A549 (cell line): ENCODE results near the gene RHBDF2. TPM values are rescaled to one million over a fixed set of nuclear protein-coding genes. Genes with fewer than 3 reads are reported as not detected.

Experiments used
- ATAC-seq, 2 experiments: fragments of 200-7000 bp in 1 of 2; fragments of >200 bp in 1 of 2; cut with Nextera tagmentation in 1 of 2; cut with Tn5 transposase in 1 of 2; 3 replicates each; pipeline versions ENCODE4 v1.8.0 to v1.9.1; 2018 to 2020; ENCODE audit warnings: mild to moderate bottlenecking in 1 of 2, moderate library complexity in 1 of 2
- CTCF ChIA-PET: fragments of 300-600 bp; sonication (Branson Sonifier 250); formaldehyde crosslinking; extraction: SDS; loops from one replicate; lab custom pipeline; 2021; ENCODE audit warnings: antibody characterized with exemption, inconsistent platforms; lab: Yijun Ruan, JAX
- POLR2A ChIA-PET: fragments of 350-600 bp; formaldehyde crosslinking; extraction: SDS; loops from one replicate; lab custom pipeline; 2021; ENCODE audit warnings: antibody characterized with exemption, inconsistent platforms; lab: Yijun Ruan, JAX
- DNase-seq, 2 experiments: peaks; one replicate each; pipeline versions ENCODE4 v3.0.0 to v3.0.0-alpha.2; 2011 to 2016; ENCODE audit warnings: low read depth in 1 of 2, low spot score in 1 of 2
- FAIRE-seq: peaks from 2 replicates; lab custom pipeline; 2011; peaks lifted over from hg19 to GRCh38; lab: Jason Lieb, UNC
- H3K27ac ChIP-seq, 2 experiments: fragments of >200 bp; sonication (Bioruptor Twin); formaldehyde crosslinking; 3 replicates each; pipeline ENCODE4 v1.5.1; 2016 to 2017
- H3K4me1 ChIP-seq: fragments of >200 bp; sonication (Bioruptor Twin); formaldehyde crosslinking; 3 replicates; pipeline ENCODE4 v1.6.1; 2016
- H3K4me2 ChIP-seq: fragments of >200 bp; sonication (Bioruptor Twin); formaldehyde crosslinking; 3 replicates; pipeline ENCODE4 v1.6.1; 2016
- H3K4me3 ChIP-seq: fragments of >200 bp; sonication (Bioruptor Twin); formaldehyde crosslinking; 3 replicates; pipeline ENCODE4 v1.5.1; 2016
- H3K9me3 ChIP-seq: fragments of >200 bp; sonication (Bioruptor Twin); formaldehyde crosslinking; 3 replicates; pipeline ENCODE4 v1.6.1; 2016
- BHLHE40 ChIP-seq: IDR thresholded peaks from 2 replicates; pipeline ENCODE4 v1.6.1; 2012; ENCODE audit warnings: low read depth, low read length, inconsistent platforms
- CHD4 ChIP-seq: fragments of 200-600 bp; sonication (generic); IDR thresholded peaks from 2 replicates; pipeline ENCODE4 v1.6.1; 2016; ENCODE audit warnings: antibody characterized with exemption, mild to moderate bottlenecking, borderline replicate concordance
- EHF ChIP-seq: fragments of 250-450 bp; sonication (Bioruptor Pico); IDR thresholded peaks from 2 replicates; pipeline ENCODE4 v1.5.0; 2020; ENCODE audit warnings: mild to moderate bottlenecking
- FOSL2 ChIP-seq, 2 experiments: fragments of 450-650 bp in 1 of 2; fragments of >200 bp in 1 of 2; sonication (Bioruptor Twin) in 1 of 2; formaldehyde crosslinking; IDR thresholded peaks; 2 replicates each; pipeline versions ENCODE4 v1.5.0 to v1.6.1; 2016 to 2020; ENCODE audit warnings: mild to moderate bottlenecking in 1 of 2, moderate library complexity in 1 of 2
- FOXS1 ChIP-seq: fragments of 250-450 bp; sonication (Bioruptor Pico); IDR thresholded peaks from 2 replicates; pipeline ENCODE4 v1.5.0; 2020; ENCODE audit warnings: mild to moderate bottlenecking, moderate library complexity
- HOXB13 ChIP-seq: fragments of 250-450 bp; sonication (Bioruptor Pico); IDR thresholded peaks from 2 replicates; pipeline ENCODE4 v1.5.0; 2020; ENCODE audit warnings: low read depth, mild to moderate bottlenecking, moderate library complexity
- JUN ChIP-seq, 2 experiments: fragments of >200 bp; sonication (Bioruptor Twin); formaldehyde crosslinking; IDR thresholded peaks; 2 replicates in 1 of 2; 3 replicates in 1 of 2; pipeline ENCODE4 v1.6.1; 2016 to 2017
- KDM1A ChIP-seq: fragments of 200-600 bp; sonication (generic); IDR thresholded peaks from 2 replicates; pipeline ENCODE4 v1.6.1; 2016; ENCODE audit warnings: low read depth, mild to moderate bottlenecking
- NFE2L2 ChIP-seq: fragments of 150-350 bp; conservative IDR thresholded peaks from 2 replicates; pipeline ENCODE4 v1.6.1; 2014; ENCODE audit warnings: low read length
- POLR2AphosphoS2 ChIP-seq: conservative IDR thresholded peaks from 2 replicates; pipeline ENCODE4 v1.6.1; 2012; ENCODE audit warnings: low read length, improper control_type of control experiment, inconsistent platforms
- RCOR1 ChIP-seq: fragments of 150-350 bp; IDR thresholded peaks from 2 replicates; pipeline ENCODE4 v1.6.1; 2014; ENCODE audit warnings: antibody characterized with exemption, low read length, low read depth
- RNF2 ChIP-seq: fragments of 200-600 bp; sonication (generic); IDR thresholded peaks from 2 replicates; pipeline ENCODE4 v1.6.1; 2016; ENCODE audit warnings: low read depth, mild to moderate bottlenecking, antibody characterized with exemption, moderate library complexity, borderline replicate concordance
- ZC3H11A ChIP-seq: fragments of 450-650 bp; IDR thresholded peaks from 2 replicates; pipeline ENCODE4 v1.6.1; 2014; ENCODE audit warnings: antibody characterized with exemption, mild to moderate bottlenecking
- ZFP36 ChIP-seq: fragments of 450-650 bp; IDR thresholded peaks from 2 replicates; pipeline ENCODE4 v1.6.1; 2014; ENCODE audit warnings: borderline replicate concordance; ENCODE audit not compliant: partially characterized antibody
- ZSCAN20 ChIP-seq: fragments of 250-450 bp; sonication (Bioruptor Pico); IDR thresholded peaks from 2 replicates; pipeline ENCODE4 v1.8.0; 2022; ENCODE audit warnings: mild to moderate bottlenecking, moderate library complexity
- WGBS: methylation state at CpG from one replicate; pipeline ENCODE4 v1.1.6; 2017; ENCODE audit errors: missing lambda C conversion rate; 5-methylcytosine and 5-hydroxymethylcytosine counted together
- polyA plus RNA-seq, 4 experiments: library from polyadenylated mRNA; depleted of rRNA in 3 of 4; stranded (reverse); fragments of >200 nt; fragmentation: RNase III in 1 of 4; extraction: RNeasy Plus Mini Kit Qiagen cat#74134 plus additional on column Dnase treatment in 1 of 4; gene quantifications; 2 replicates in 3 of 4; 3 replicates in 1 of 4; pipeline ENCODE4 v1.2.3, GENCODE V29; 2011 to 2017
- TF ChIP-seq, protein P1 (sequence below): fragments of >200 bp; sonication (Bioruptor Twin); formaldehyde crosslinking; IDR thresholded peaks from 2 replicates; pipeline ENCODE4 v1.6.1; 2016
- TF ChIP-seq, protein P2 (sequence below): IDR thresholded peaks from 2 replicates; pipeline ENCODE4 v1.6.1; 2012; ENCODE audit warnings: low read depth, borderline replicate concordance
- TF ChIP-seq, protein P3 (sequence below): fragments of 250-450 bp; sonication (Bioruptor Pico); IDR thresholded peaks from 2 replicates; pipeline ENCODE4 v1.5.0; 2021; ENCODE audit warnings: mild to moderate bottlenecking, moderate library complexity, borderline replicate concordance
- TF ChIP-seq, protein P4 (sequence below): IDR thresholded peaks from 2 replicates; pipeline ENCODE4 v1.6.1; 2012
- TF ChIP-seq, protein P5 (sequence below): fragments of 250-450 bp; sonication (Bioruptor Pico); IDR thresholded peaks from 2 replicates; pipeline ENCODE4 v1.5.0; 2020; ENCODE audit warnings: low read depth, mild to moderate bottlenecking, moderate library complexity

RHBDF2 gene
- polyA plus RNA-seq, 2 of the 4 experiments (the other 2 are of a cell fraction) = 14.0 to 42.9 TPM

DNA sequence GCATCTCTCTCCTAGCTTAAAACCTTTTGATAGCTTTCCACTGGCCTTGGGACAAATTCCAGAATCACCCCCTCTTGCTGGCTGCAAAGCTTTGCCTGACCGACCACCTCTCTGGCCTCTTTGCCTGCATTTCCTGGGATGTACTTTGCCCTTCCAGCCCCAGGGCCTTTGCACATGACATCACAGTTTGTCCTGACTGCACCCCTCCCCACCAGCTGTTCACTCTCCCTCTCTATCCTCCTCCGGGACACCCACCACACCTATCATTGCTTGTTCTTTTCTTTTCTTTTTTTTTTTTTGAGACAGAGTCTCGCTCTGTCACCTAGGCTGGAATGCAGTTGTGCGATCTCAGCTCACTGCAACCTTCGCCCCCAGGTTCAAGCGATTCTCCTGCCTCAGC is 25.9 kb downstream of the RHBDF2 start:
- TF ChIP-seq RCOR1 (0 out of 2 replicates have a peak, but pooled peaks have one; percentile 33), KDM1A (peak; percentile 56; the same call in 1 of the 2 replicates), BHLHE40 (no peak), NFE2L2 (no peak)
- ATAC-seq = no peak
- no peaks in the 10 kb centered on the region for H3K9me3 ChIP-seq
- H3K4me3 ChIP-seq = no peak overlapping the region
- CTCF ChIA-PET = interaction anchor here (0.8 to 64.5 kb wide), 7 partner anchors 13 to 172 kb away, joined by 3 to 1994 read pairs (median 4); partner anchors contain the start of genes AANAT, RHBDF2 and UBE2O
- no peak for FAIRE-seq
- H3K27ac ChIP-seq = no peak overlapping the region
- POLR2A ChIA-PET = no interaction called here
- 91% methylated on average over 6 of the region's 6 CpGs for WGBS
- no peak for DNase-seq
- H3K4me1 ChIP-seq = no peaks in the 10 kb centered on the region
- H3K4me2 ChIP-seq = no peak overlapping the region

DNA sequence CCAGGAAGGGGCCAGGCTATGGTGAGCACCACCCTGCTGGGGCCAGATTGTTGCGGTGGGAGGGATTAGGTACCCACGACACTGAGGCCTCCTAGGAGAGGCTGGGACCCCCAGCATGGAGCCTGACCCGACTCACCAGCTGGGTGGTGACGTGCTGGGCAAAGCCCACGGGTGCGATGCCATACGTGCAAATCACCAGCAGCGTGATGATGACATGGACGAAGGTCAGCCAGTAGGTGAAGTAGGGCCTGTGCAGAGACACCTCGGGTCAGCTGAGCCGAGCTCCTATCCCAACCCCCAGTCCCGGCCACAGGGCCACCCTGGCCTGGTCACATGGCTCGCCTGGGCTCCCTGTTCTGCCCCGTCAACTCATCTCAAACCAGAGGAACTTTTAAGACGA is 26.3 kb downstream of the RHBDF2 start:
- FAIRE-seq = no peak
- CTCF ChIA-PET = interaction anchor here (0.8 to 64.5 kb wide), 7 partner anchors 12 to 172 kb away, joined by 3 to 1994 read pairs (median 4); partner anchors contain the start of genes AANAT, RHBDF2 and UBE2O
- H3K27ac ChIP-seq = no peak overlapping the region
- POLR2A ChIA-PET = no interaction called here
- no peak for DNase-seq
- TF ChIP-seq NFE2L2 (no peak), POLR2AphosphoS2 (no peak), FOSL2 (IDR thresholded peaks at IDR 0.05) (no peak), FOSL2 (CRISPR knock-in tag; IDR thresholded peaks at IDR 0.05) (no peak), CHD4 (no peak), ZFP36 (no peak)
- TF ChIP-seq, all 56 proteins: peak for 0
- Histone ChIP-seq H3K9me3 (no peaks in the 10 kb centered on the region), H3K4me1 (no peaks in the 10 kb centered on the region), H3K4me2 (no peak overlapping the region), H3K4me3 (no peak overlapping the region)
- no peak for ATAC-seq
- WGBS = 86% methylated on average over 14 of the region's 15 CpGs

DNA sequence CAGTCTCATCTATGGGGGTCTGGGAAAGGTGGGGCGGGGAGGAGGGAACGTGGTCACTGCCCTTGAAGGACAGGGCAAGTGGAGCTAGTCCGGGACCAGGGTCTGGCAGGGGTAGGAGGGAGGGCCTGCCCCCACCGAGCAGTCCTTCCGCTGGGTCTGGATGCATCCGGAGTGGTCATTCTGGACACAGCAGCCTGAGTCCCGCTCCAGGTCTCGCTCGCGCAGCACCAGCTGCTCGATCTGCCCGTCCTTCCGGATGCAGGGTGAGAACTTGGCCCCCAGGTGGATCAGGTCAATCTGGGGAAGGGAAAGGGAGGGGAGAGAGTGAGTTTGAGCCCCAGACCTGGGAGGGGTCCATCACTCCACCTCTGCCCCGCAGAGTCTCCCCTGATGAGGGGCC is 27.0 kb downstream of the RHBDF2 start:
- H3K4me1 ChIP-seq = no peaks in the 10 kb centered on the region
- TF ChIP-seq FOXS1 (CRISPR knock-in tag) (no peak), ZFP36 (no peak), RCOR1 (no peak), RNF2 (no peak), EHF (no peak), JUN (IDR thresholded peaks at IDR 0.05) (no peak), ZSCAN20 (CRISPR knock-in tag) (no peak), ZC3H11A (no peak), NFE2L2 (no peak), HOXB13 (CRISPR knock-in tag) (no peak)
- TF ChIP-seq, protein P1, sequence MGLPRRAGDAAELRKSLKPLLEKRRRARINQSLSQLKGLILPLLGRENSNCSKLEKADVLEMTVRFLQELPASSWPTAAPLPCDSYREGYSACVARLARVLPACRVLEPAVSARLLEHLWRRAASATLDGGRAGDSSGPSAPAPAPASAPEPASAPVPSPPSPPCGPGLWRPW = no peak
- TF ChIP-seq, protein P2, sequence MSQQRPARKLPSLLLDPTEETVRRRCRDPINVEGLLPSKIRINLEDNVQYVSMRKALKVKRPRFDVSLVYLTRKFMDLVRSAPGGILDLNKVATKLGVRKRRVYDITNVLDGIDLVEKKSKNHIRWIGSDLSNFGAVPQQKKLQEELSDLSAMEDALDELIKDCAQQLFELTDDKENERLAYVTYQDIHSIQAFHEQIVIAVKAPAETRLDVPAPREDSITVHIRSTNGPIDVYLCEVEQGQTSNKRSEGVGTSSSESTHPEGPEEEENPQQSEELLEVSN = no peak
- TF ChIP-seq, protein P3, sequence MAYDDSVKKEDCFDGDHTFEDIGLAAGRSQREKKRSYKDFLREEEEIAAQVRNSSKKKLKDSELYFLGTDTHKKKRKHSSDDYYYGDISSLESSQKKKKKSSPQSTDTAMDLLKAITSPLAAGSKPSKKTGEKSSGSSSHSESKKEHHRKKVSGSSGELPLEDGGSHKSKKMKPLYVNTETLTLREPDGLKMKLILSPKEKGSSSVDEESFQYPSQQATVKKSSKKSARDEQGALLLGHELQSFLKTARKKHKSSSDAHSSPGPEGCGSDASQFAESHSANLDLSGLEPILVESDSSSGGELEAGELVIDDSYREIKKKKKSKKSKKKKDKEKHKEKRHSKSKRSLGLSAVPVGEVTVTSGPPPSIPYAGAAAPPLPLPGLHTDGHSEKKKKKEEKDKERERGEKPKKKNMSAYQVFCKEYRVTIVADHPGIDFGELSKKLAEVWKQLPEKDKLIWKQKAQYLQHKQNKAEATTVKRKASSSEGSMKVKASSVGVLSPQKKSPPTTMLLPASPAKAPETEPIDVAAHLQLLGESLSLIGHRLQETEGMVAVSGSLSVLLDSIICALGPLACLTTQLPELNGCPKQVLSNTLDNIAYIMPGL (CRISPR knock-in tag) = no peak
- TF ChIP-seq, protein P4, sequence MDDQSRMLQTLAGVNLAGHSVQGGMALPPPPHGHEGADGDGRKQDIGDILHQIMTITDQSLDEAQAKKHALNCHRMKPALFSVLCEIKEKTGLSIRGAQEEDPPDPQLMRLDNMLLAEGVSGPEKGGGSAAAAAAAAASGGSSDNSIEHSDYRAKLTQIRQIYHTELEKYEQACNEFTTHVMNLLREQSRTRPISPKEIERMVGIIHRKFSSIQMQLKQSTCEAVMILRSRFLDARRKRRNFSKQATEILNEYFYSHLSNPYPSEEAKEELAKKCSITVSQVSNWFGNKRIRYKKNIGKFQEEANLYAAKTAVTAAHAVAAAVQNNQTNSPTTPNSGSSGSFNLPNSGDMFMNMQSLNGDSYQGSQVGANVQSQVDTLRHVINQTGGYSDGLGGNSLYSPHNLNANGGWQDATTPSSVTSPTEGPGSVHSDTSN = no peak
- TF ChIP-seq, protein P5, sequence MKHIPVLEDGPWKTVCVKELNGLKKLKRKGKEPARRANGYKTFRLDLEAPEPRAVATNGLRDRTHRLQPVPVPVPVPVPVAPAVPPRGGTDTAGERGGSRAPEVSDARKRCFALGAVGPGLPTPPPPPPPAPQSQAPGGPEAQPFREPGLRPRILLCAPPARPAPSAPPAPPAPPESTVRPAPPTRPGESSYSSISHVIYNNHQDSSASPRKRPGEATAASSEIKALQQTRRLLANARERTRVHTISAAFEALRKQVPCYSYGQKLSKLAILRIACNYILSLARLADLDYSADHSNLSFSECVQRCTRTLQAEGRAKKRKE (CRISPR knock-in tag) = no peak
- FAIRE-seq (no peak), DNase-seq (no peak), ATAC-seq (no peak)
- H3K9me3 ChIP-seq = no peaks in the 10 kb centered on the region
- ChIA-PET POLR2A (no interaction called here), CTCF (interaction anchor here (1.2 to 64.5 kb wide), 5 partner anchors 12 to 171 kb away, joined by 3 to 1994 read pairs (median 8); partner anchors contain the start of genes AANAT, RHBDF2 and UBE2O)
- no peak overlapping the region for H3K4me2 ChIP-seq
- H3K4me3 ChIP-seq = no peak overlapping the region
- 96% methylated on average over 12 of the region's 14 CpGs for WGBS
- no peak overlapping the region for H3K27ac ChIP-seq
